Measurements from ENCODE around the gene MIA. TPM values are rescaled to one million over a fixed set of nuclear protein-coding genes. Genes with fewer than 3 reads are reported as not detected.

The MIA gene
- total and polyA plus RNA-seq, 2 of the 4 experiments (the other 2 are of a cell fraction): 0.44 TPM; not detected in 1

DNA sequence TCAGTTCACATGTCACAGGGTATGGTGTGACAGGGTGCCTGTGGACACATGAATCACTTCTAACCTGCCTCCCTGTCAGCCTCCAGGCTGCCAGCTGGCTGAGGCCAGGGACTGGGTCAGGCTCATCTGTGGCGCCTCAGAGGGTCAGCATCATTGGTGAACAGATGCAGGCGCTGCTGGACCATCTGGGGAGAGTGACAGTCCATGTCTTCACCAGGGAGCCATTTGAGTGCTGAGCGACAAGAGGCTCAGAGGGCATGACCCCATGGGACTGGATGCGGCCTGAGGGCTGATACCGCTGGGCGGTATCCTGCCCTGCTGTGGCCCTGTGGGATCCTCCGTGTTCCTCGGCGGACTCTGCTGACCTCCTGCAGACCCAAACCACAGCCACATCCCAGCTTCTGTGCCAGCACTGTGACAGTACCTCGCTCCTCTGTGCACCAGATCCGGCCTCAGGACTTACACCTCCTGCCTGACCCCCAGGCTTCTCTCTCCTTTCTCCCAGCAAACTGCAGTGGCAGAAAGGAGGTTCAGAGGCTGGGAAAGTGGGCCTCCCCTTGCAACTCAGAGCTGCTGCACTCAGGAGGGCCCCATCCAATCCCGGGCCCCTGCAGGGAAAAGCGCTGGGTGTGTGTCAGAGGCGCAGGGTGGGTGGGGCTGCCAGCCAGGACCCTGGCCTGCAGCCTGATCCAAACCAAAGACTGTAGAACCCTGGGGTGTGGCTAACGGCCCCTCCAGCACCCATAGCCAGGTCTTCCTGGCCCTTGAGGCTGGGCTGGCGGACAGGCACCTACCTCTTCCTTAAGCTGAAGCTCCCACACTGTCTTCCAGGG is 35.2 kb upstream of the MIA start:
- Histone ChIP-seq H2BK120ac (ENCODE audit: low read depth, low read length) (no peak overlapping the region), H4K20me1 (ENCODE audit: insufficient read depth, low read length) (no peaks in the 10 kb centered on the region), H2BK15ac (ENCODE audit: low read depth, low read length) (no peak overlapping the region), H3K14ac (replicated peaks; ENCODE audit: low read depth, low read length) (no peak overlapping the region), H3K4me1 (ENCODE audit: control insufficient read depth, insufficient read depth, low read length) (peaks cover 6% of the 10 kb centered on the region), H3K9me3 (ENCODE audit: control insufficient read depth, insufficient read depth, low read length) (no peaks in the 10 kb centered on the region), H2BK5ac (ENCODE audit: low read depth, low read length, poor library complexity, severe bottlenecking) (no peak overlapping the region), H2BK20ac (ENCODE audit: low read depth, low read length) (no peak overlapping the region), H3K27ac (ENCODE audit: insufficient read depth, low read length) (no peak overlapping the region), H3K36me3 (ENCODE audit: control insufficient read depth, insufficient read depth, low read length) (peaks cover 31% of the 10 kb centered on the region), H3K79me1 (ENCODE audit: low read depth in 1 of 2, low read length in 2 of 2) (peaks cover 0 to 3% of the 10 kb centered on the region in 2 experiments; a peak in 1 of 4 replicates), H2AFZ (replicated peaks; ENCODE audit: low read length, poor library complexity) (no peak overlapping the region), H3K9ac (ENCODE audit: low read depth, low read length) (no peak overlapping the region), H3K4ac (ENCODE audit: low read depth, low read length) (no peak overlapping the region), H4K91ac (ENCODE audit: insufficient read depth, low read depth, low read length) (no peak overlapping the region), H3K4me3 (ENCODE audit: insufficient read depth, low read depth, low read length) (no peak overlapping the region), H2AK9ac (replicated peaks; ENCODE audit: low read depth, low read length, poor library complexity) (no peak overlapping the region), H3K4me2 (ENCODE audit: low read depth, low read length) (no peak overlapping the region), H3K23ac (ENCODE audit: low read depth, low read length) (no peak overlapping the region), H3K27me3 (ENCODE audit: control insufficient read depth, insufficient read depth, low read length) (no peaks in the 10 kb centered on the region), H3K18ac (ENCODE audit: low read depth, low read length) (no peak overlapping the region), H3K9me1 (ENCODE audit: insufficient read depth, low read length) (peaks cover 5% of the 10 kb centered on the region; the same call in 1 of the 2 replicates), H2AK5ac (ENCODE audit: low read depth, low read length) (no peak overlapping the region), H4K5ac (ENCODE audit: low read depth, low read length) (no peak overlapping the region), H3K56ac (ENCODE audit: extremely low read depth, insufficient read depth, low read length) (no peak overlapping the region), H4K8ac (ENCODE audit: low read depth in 2 of 2, low read length in 2 of 2) (no peak overlapping the region)
- no TSS peak for BruUV-seq (replicated peaks)
- no peak for ATAC-seq (ENCODE audit: low read depth)
- dilution Hi-C loops (cut with HindIII; ENCODE audit: low sequenced_read_pairs, unreplicated experiment) (no loop called here), in situ Hi-C loops (cut with MboI; ENCODE audit: low sequenced_read_pairs) (no loop called here), intact Hi-C loops (cut with micrococcal nuclease) (no loop called here)
- ChIA-PET CTCF (no interaction called here), POLR2A (ENCODE audit: unreplicated experiment) (no interaction called here)
- no peak for DNase-seq
- WGBS, 2 experiments (ENCODE audit: extremely low coverage in 2 of 2, insufficient read length in 1 of 2): 82% methylated on average over 8 of the region's 16 CpGs; no CpG with 5 or more reads in 1 of the 2 experiments
- TF ChIP-seq CHD1 (IDR thresholded peaks at IDR 0.05; ENCODE audit: low read depth, low read length) (no peak), MAFK (IDR thresholded peaks at IDR 0.05; ENCODE audit: low read depth, low read length) (no peak), MAZ (IDR thresholded peaks at IDR 0.05; ENCODE audit: borderline replicate concordance, low read depth, low read length) (no peak), NFE2L2 (IDR thresholded peaks at IDR 0.05; ENCODE audit: low read depth, low read length) (no peak), FOS (IDR thresholded peaks at IDR 0.05; ENCODE audit: low read depth, low read length) (no peak), RAD21 (IDR thresholded peaks at IDR 0.05; ENCODE audit: low read length) (no peak), POLR2A (IDR thresholded peaks at IDR 0.05; ENCODE audit: low read depth, low read length) (no peak), BHLHE40 (IDR thresholded peaks at IDR 0.05; ENCODE audit: low read depth, low read length) (no peak), RFX5 (IDR thresholded peaks at IDR 0.05; ENCODE audit: low read depth, low read length) (no peak), SMC3 (IDR thresholded peaks at IDR 0.05; ENCODE audit: low read depth, low read length) (no peak), MXI1 (IDR thresholded peaks at IDR 0.05; ENCODE audit: borderline replicate concordance, low read depth, low read length) (no peak), RCOR1 (IDR thresholded peaks at IDR 0.05; ENCODE audit: insufficient replicate concordance, low read length) (no peak), CEBPB (IDR thresholded peaks at IDR 0.05; ENCODE audit: low read depth, low read length) (no peak)
- TF ChIP-seq, protein P1, sequence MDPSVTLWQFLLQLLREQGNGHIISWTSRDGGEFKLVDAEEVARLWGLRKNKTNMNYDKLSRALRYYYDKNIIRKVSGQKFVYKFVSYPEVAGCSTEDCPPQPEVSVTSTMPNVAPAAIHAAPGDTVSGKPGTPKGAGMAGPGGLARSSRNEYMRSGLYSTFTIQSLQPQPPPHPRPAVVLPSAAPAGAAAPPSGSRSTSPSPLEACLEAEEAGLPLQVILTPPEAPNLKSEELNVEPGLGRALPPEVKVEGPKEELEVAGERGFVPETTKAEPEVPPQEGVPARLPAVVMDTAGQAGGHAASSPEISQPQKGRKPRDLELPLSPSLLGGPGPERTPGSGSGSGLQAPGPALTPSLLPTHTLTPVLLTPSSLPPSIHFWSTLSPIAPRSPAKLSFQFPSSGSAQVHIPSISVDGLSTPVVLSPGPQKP (IDR thresholded peaks at IDR 0.05; ENCODE audit: borderline replicate concordance, low read depth, low read length): no peak
- TF ChIP-seq, protein P2, sequence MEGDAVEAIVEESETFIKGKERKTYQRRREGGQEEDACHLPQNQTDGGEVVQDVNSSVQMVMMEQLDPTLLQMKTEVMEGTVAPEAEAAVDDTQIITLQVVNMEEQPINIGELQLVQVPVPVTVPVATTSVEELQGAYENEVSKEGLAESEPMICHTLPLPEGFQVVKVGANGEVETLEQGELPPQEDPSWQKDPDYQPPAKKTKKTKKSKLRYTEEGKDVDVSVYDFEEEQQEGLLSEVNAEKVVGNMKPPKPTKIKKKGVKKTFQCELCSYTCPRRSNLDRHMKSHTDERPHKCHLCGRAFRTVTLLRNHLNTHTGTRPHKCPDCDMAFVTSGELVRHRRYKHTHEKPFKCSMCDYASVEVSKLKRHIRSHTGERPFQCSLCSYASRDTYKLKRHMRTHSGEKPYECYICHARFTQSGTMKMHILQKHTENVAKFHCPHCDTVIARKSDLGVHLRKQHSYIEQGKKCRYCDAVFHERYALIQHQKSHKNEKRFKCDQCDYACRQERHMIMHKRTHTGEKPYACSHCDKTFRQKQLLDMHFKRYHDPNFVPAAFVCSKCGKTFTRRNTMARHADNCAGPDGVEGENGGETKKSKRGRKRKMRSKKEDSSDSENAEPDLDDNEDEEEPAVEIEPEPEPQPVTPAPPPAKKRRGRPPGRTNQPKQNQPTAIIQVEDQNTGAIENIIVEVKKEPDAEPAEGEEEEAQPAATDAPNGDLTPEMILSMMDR (conservative IDR thresholded peaks at IDR 0.05; ENCODE audit: low read depth, low read length): no peak
